T follicular helper cell (primary cell): Measurements from ENCODE around the gene MRPL36.

Experiments
- DNase-seq: peaks from one replicate; pipeline ENCODE4 v3.0.0-alpha.2; 2020; ENCODE audit warnings: low read depth

Gene MRPL36

GRCh38 chr5:1781726-1782384 lies 17.8 kb downstream of the MRPL36 start:
- DNase-seq, result no peak

- DNase-seq, result no peak
Measured at GRCh38 chr5:1781107-1781506, 18.5 kb downstream of the MRPL36 start.

GRCh38 chr5:1780614-1780930 lies 19.1 kb downstream of the MRPL36 start:
- DNase-seq, result no peak

- DNase-seq, result no peak
Measured at GRCh38 chr5:1779782-1780613, 19.6 kb downstream of the MRPL36 start.

- no peak for DNase-seq
Measured at GRCh38 chr5:1779021-1779680, 20.5 kb downstream of the MRPL36 start.

DNA sequence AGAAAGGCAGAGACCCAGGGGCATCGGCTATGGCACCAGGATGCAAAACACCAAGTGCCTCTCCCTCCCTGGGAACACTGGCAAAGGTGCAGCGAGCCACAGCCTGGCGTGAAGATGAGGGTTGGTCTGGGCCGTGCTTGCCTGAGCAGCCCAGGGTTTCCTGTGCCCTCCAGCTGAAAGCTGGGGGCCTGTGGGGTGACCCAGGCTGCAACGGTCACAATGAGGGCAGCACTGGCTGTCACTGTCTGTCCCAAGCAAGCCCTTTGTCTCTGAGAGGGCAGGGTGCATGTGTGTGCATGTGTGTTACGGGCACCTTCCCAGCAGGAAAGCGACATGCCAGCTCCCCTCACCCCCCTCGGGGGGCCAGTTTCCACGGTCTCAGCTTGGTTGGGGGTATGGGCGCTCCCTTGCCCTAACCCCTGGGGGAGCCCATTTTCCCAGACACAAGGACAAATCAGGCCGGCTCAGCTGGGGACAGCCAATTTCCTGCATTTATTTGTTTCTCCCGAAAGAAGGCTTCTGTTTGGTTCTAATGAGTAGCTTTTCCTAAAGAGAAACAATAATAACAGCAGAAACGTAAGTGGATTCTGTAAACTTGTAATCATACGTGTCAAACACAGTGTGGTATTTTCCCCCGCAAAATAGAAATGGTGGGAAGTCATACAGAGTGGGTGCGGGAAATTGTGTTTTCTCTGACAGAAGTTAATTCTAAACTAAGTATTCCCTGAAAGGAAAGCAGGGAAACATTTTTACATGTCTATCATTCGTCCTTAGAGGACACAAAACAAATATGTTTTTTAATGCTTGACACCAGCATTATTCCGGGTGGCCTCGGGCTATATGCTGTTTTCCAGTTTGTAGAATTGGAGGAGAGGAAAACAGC lies 21.3 kb downstream of the MRPL36 start:
- DNase-seq, result no peak

GRCh38 chr5:1777281-1778137 lies 22.1 kb downstream of the MRPL36 start:
- DNase-seq, result no peak

- DNase-seq, result no peak
Measured at GRCh38 chr5:1776831-1777230, 22.8 kb downstream of the MRPL36 start.

DNA sequence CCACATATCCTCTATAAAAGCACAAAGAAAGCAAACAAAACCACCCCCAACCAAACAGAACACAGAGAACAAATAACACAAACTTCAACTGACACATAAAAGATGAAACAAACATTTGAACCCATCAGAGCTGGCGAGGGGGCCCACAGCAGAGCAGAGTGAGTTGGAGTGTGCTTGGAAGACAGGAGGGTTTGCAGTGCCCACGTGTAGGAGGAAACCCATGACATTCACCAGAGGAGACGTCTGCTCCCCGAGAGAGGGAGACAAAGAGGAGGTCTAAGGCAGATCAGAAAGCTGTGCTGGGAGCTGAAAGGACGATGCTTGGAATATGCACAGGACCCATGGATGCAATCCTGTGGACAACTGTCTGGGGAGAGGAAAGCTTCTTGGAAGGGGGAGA lies 27.0 kb downstream of the MRPL36 start:
- DNase-seq, result no peak

DNA sequence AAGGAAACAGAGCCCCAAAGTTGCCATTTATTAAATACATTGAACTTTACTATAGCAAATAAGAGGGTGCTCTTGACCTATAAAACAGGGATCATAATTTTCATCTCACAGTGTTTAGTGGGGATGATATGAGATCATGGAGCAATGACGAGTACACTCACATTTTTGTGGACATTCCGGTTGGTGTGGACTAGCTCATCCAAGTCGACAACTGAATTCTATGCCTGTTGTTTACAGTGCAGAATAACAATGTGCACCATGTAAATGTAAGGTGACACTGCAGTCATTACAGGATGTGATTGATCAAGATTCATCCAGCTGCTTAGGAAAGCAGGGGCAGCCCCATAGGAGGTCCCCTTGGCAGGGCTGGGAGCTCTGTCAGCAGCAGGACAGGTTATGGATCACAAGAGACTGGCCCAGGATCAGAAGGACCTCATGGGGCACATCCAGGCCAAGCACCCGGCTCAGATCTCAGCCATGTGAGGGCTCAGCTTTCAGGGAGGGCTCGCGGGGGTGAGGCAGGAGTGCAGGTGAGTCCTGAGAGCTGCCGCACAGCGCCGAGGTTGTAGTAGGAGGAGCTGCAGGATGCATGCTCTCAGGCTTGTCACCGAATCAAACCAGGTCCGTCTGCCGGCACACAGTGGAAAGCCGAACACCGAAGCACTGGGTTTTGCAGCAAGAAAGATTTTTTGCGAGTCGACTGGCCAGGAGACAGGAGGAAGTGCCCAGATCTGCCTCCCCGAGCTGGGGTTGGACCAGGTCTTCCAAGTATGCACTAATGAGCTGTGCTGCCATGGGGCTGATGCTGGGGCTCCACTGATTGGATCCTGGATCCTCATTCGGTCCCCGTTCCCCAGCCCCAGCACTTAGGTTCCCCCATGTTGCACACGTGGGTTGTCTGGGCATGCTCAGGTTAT lies 28.2 kb downstream of the MRPL36 start:
- DNase-seq, result no peak

DNA sequence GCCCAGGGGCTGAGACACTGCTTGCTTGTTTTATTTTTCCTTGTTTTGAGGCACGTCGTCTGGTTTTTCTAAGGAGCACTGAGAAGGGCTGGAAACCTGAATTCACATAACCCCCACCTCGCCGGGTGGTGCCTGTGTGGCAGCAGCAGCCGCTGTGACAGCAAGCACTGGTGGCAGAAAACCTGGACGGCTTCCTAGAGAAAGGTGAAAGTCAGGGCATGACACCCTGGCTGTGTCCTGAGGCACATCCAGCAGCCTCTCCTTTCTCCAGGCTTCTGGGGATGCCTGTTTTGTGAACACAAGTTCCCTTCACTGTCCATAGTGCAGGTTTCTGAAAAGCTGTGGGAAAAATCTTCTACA lies 29.2 kb downstream of the MRPL36 start:
- no peak for DNase-seq

DNA sequence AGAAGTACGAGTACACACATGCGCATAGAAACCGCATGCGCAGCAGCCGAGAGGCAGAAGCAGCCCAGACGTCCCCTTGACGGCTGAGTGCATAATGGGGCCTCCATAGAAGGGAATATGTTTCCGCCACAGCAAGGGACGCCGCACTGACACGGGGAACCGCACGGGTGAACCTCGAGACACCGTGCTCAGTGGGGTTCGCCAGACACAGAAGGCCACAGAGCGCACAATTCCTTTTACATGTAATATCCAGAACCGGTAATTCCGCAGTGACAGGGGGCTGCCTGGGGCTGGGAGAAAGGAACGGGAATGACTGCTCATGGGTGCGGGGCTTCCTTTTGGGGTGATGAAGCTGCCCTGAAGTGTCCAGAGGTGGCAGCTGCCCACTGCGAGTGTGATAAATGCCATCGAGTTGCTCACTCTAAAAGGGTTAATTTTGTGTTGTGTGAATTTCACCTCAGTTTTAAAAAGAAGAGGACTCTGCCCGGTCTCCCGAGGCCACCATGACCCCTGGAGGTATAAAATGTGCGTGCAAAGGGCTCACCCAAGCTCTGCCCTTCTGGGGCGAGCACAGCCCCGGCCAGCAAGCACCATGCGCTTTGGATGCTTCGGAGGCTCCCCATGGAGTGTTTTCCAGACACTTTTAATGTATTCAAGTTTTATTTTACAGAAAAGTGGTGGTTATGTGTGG lies 29.7 kb downstream of the MRPL36 start:
- no peak for DNase-seq

DNA sequence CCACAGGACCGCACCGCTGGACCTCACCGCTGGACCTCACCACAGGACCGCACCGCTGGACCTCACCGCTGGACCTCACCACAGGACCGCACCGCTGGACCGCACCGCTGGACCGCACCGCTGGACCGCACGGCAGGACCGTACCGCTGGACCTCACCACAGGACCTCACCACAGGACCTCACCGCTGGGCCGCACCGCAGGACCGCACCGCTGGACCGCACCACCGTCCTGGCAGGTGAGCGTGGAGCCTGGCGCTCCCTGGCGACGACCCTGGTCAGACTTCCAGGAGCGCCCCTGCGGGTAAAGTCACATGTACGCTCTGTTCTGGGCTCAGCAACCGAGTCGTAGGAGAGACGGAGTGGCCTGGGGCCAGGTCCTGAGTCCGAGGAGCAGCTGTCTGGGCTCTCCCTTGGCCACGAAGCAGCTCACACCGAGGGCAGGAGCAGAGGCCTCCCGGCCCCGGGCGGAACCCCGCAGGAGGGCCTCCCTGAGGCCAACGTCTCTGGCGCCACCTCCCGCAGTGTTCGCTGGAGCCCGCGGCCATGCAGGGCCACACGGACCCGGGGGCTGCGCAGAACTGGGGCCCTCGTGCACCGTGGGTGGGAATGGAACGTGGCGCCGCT lies 30.5 kb downstream of the MRPL36 start:
- no peak for DNase-seq

DNA sequence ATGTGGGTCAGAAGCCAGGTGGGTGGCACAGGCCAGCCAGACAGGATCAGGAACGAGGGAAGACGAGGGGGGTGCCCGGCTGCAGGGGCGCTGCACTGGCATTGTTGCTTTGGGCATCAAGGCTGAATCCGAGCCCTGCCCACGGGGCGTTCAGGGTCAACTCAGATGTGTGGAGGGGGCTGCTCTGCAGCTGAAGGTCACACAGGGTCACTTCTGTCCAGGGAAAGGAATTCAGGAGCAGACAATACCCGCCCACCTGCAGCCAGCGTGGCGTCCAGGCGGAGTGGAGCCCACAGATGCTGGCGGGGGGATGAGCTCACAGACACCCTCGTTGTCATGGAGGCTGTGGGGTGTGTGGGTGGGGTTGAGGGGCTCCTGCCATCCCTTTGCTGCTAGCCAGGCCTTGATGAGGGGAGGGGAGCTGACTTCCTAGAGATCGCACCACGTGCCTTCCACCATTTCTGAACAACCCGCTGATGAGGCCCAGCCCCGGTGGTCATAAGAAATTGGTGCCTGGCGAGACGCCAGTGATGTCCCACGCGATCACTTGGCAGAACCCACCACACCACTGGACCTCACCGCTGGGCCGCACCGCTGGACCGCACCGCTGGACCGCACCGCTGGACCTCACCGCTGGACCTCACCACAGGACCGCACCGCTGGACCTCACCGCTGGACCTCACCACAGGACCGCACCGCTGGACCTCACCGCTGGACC lies 31.2 kb downstream of the MRPL36 start:
- no peak for DNase-seq

- no peak for DNase-seq
Measured at GRCh38 chr5:1767524-1768282, 31.9 kb downstream of the MRPL36 start.

GRCh38 chr5:1765880-1766235 lies 33.8 kb downstream of the MRPL36 start:
- no peak for DNase-seq

DNA sequence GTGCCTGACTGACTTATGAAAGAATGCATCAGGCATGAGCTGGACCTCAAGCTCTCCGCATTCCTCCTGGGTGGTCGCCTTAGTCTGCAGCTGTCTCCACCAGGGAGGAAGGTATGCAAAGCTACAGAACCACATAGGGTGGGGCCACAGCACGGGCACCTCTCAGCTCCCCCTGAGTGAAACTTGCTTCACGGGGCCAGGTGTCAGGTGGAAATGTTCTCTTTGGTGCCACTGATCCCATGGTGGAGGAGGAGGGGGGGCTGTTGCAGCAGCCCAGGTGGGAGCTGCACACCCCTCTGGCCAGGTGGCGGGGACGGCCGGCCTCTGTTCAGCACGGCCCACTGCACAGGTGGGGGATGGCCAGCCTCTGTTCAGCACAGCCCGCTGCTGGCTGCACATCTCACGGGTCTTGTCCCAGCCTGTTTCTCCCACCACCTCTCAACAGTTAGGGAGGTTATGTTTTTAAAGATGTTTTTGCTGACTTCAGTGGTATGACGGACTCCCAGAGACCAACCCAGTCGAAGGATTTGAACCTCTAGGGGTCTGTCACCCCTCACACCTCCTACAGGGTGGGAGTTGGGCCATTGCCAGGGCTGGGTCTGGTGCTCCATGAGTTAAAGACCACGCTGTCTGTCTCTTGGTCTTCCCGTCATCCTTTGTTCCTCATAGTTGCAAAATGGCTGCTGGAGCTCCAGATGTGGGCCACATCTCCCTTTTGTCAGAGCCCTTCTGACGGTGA lies 34.3 kb downstream of the MRPL36 start:
- no peak for DNase-seq
